ENCODE data around the gene EPHB1.

GRCh38 chr3:135127946-135128470, 332.9 kb downstream of the EPHB1 start:
- TF ChIP-seq CTCF (IDR thresholded peaks at IDR 0.05): no peak
- no peak for TF ChIP-seq ZBTB33 (IDR thresholded peaks at IDR 0.05; ENCODE audit: borderline replicate concordance, low read depth)
- no peak for TF ChIP-seq POLR2AphosphoS5 (IDR thresholded peaks at IDR 0.05; ENCODE audit: low read depth, low read length)
- no peak for TF ChIP-seq RFX5 (IDR thresholded peaks at IDR 0.05; ENCODE audit: low read length)
- no peak for TF ChIP-seq RXRA (IDR thresholded peaks at IDR 0.05; ENCODE audit: borderline replicate concordance, low read depth)
- no peak for TF ChIP-seq MAX (IDR thresholded peaks at IDR 0.05; ENCODE audit: low read depth)
- no peak for TF ChIP-seq YY1 (IDR thresholded peaks at IDR 0.05; ENCODE audit: low read depth)
- TF ChIP-seq MXI1 (IDR thresholded peaks at IDR 0.05; ENCODE audit: low read depth, low read length): no peak
- TF ChIP-seq PBX3 (IDR thresholded peaks at IDR 0.05): no peak
- TF ChIP-seq USF2 (IDR thresholded peaks at IDR 0.05; ENCODE audit: borderline replicate concordance, low read depth, low read length): no peak
- no peak for TF ChIP-seq NRF1 (IDR thresholded peaks at IDR 0.05; ENCODE audit: low read depth, low read length)
- TF ChIP-seq RCOR1 (IDR thresholded peaks at IDR 0.05; ENCODE audit: low read length): no peak
